CD1c-positive myeloid dendritic cell (primary cell): Measurements from ENCODE around the gene ELOVL1.

Source experiments
- DNase-seq: peaks from one replicate; pipeline ENCODE4 v3.0.0-alpha.2; 2016; ENCODE audit errors: extremely low spot score

ELOVL1 gene

DNA sequence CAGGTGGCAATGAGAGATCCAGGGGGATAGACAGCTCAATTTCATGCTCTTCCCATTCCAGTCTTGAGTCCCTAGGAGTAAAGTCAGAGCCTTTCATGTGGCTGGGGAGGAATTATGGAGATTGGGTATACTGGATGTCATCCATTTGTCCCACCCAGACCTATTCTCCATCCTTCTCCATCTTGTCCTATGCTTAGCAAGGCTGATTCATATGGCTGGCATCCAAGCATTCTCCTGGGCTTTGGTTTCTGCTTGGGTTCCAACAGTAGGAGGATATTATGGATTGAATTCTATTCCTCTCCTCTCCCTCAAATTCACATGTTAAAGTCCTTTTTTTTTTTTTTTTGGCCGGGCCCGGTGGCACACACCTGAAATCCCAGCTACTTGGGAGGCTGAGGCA is 12.9 kb downstream of the ELOVL1 start:
- DNase-seq = no peak

- no peak for DNase-seq
Observed at GRCh38 chr1:43354471-43354870, 13.3 kb downstream of the ELOVL1 start.

GRCh38 chr1:43352881-43353280 is 14.9 kb downstream of the ELOVL1 start:
- DNase-seq = peak; percentile 23

GRCh38 chr1:43352351-43352705 is 15.5 kb downstream of the ELOVL1 start:
- DNase-seq = no peak

- DNase-seq = no peak
Observed at GRCh38 chr1:43351421-43352350, 16.1 kb downstream of the ELOVL1 start.

DNA sequence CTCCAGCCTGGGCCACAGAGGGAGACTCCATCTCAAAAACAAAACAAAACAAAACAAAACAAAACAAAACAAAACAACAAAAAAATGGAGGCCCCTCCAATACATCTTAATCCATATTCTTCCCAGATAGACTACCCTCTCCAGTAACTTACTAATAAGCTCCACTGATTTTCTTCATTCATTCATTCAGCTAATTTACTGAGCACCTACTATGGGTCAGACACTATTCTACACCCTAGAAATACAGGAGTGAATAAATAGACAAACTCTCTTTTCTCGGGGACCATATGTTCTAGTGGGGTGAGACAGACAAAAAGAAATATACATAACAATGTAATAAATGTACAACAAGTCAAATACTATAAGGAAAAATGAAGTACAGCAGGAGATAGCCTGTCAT is 16.8 kb downstream of the ELOVL1 start:
- no peak for DNase-seq

- DNase-seq = no peak
Observed at GRCh38 chr1:43349594-43350306, 18.1 kb downstream of the ELOVL1 start.

- DNase-seq = peak; percentile 31
Observed at GRCh38 chr1:43348809-43349593, 18.8 kb downstream of the ELOVL1 start.

DNA sequence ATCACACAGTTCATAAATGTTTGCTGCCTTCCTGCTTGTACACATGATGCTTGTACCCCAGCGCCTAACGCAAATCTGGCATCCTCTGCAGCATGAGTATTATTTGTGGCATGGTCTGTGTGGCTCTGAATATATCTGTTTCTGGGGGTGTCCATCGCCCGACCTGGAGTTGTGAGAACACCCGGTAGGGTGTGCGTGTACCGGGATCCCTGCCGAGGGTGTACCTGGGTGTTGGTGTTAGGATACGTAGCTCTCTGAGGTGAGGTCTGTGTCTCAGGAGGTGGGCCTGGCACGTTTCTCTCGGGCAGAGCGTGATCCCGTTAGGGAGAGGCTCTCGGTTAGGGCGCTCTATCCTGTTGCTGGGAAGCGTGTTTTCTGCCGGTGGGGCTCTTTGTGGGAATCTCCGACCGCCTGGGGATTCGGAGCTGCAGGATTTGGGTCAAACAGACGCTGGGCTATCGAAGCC is 19.4 kb downstream of the ELOVL1 start:
- no peak for DNase-seq

GRCh38 chr1:43346636-43347035 is 21.2 kb downstream of the ELOVL1 start:
- DNase-seq = no peak

DNA sequence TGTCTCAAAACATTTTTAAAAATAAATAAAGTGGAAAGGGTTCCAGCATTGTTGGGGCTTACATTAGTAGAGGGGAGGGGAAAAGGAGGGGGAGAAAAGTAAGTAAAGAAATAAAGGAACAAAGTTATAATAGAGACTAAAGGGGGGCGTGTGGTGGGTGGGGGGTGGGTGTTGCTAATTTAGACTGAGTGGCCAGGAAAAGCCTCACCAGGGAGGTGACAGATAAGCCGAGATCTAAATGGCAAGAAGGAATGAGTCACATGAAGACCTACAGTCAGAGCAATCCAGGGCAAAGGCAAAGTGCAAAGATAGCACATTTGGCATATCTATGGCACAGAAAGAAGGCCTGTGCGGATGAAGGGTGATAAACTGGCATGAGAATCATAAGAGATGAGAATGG is 22.7 kb downstream of the ELOVL1 start:
- no peak for DNase-seq

GRCh38 chr1:43344267-43344850 is 23.5 kb downstream of the ELOVL1 start:
- DNase-seq = no peak

GRCh38 chr1:43340559-43340958 is 27.3 kb downstream of the ELOVL1 start:
- no peak for DNase-seq

DNA sequence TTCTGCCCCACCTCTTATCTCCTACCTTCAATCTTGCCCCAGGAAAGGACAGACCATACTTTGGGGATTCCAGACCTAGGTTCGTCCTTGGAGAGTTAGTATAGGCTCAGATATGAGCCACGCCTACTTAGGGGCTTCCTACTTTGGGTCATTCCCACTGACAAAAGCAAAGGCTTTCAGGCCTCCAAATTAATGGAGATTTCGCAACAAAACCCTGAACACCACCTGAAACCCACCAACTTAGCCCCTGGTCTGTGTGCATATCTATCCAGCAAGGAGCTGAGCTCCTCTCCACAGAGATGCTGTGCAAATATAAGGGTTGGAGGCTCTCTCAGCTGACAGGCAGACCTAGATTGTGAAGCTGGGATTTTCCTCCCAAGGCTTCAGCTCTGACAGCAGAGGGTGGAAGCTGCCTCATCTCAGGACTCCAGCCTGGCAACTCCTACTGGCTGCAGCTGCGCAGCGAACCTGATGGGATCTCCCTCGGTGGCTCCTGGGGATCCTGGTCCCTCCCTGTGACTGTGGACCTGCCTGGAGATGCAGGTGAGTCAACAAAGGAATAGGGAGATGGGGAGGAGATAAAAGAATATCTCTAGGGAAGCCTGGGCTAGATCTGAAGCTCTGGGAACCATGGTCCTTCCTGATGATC is 28.1 kb downstream of the ELOVL1 start:
- DNase-seq = no peak

- DNase-seq = no peak
Observed at GRCh38 chr1:43338001-43338400, 29.8 kb downstream of the ELOVL1 start.

DNA sequence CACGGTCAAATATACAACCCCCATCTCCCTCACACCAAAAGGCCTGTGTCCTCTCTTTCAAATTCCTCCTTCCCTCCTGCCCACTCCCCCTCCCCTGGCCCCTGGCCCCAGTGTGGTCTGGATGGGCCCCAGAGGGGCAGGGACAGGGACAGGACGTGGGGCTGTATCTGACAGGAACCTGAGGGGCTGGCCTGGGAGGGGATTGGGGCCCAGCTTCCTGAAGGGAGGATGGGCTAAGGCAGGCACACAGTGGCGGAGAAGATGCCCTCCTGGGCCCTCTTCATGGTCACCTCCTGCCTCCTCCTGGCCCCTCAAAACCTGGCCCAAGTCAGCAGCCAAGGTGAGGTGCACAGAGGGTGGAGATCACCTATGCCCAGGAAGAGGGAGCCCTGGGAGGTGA is 30.2 kb downstream of the ELOVL1 start, which contains the start of gene MPL:
MPL (plus strand) TSS at position 231 of the 400 bp plus-strand sequence; CDS start at position 262, 31 bp downstream.
- no peak for DNase-seq

- no peak for DNase-seq
Observed at GRCh38 chr1:43334453-43335205, 33.2 kb downstream of the ELOVL1 start.

GRCh38 chr1:43331688-43332087 is 36.1 kb downstream of the ELOVL1 start:
- DNase-seq = no peak

DNA sequence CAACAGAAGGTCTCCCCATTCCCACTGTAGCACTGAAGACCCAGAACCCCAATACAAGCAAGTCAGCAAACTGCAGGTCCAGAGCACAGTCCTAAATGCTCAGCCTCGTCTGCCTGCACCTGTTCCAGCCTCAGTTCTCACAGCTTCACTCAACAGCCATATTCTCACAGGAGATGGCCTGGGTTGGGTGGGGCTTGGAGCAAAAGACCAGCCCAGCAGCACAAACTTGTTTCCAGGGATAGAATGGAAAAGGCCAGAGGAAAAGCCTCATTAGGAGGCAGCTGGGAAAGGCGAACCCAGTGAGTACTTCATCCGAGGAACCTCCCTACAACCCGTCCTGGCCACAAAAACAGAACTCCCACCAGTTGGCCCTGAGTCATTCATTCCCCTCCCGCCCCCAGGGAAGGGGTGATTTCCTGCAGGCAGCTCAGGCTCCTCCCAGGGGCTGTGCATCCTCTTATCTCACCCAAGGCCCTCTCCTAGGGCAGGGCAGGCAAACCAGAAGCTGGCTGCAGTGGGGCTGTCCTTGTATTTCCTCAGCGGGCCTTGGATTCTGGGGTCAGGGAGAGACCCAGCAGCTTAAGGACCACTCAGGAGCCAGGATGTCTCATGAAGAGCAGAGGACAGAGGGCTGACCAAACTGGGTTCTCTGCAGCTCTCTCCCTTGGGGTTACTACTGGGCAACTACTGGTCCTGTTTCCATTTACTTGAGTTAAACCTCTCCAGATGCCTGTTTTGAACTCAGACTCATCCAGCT is 37.6 kb downstream of the ELOVL1 start:
- DNase-seq = peak; percentile 92
